Neural cell (in vitro differentiated cells): ENCODE results near the gene ZNF71.

ENCODE experiments used
- CTCF ChIP-seq: fragments of 450-650 bp; IDR thresholded peaks from 2 replicates; pipeline ENCODE4 v1.5.1; 2014; ENCODE audit warnings: antibody characterized with exemption, mild to moderate bottlenecking, moderate library complexity; ENCODE audit not compliant: poor library complexity, severe bottlenecking
- EP300 ChIP-seq: fragments of 450-650 bp; conservative IDR thresholded peaks from 2 replicates; pipeline ENCODE4 v1.6.1; 2014; ENCODE audit warnings: antibody characterized with exemption, mild to moderate bottlenecking, moderate library complexity; ENCODE audit not compliant: poor library complexity, severe bottlenecking
- EZH2 ChIP-seq: fragments of 200-600, 300-800 bp; shearing (Covaris generic), sonication (generic); IDR thresholded peaks from 2 replicates; pipeline ENCODE4 v1.6.1; 2014; ENCODE audit warnings: antibody characterized with exemption, low read length, borderline replicate concordance, mild to moderate bottlenecking; ENCODE audit not compliant: insufficient read depth, poor library complexity, severe bottlenecking
- RAD21 ChIP-seq: fragments of 450-650 bp; conservative IDR thresholded peaks from 2 replicates; pipeline ENCODE4 v1.6.1; 2014; ENCODE audit warnings: antibody characterized with exemption, mild to moderate bottlenecking, moderate library complexity
- TAF1 ChIP-seq: IDR thresholded peaks from 2 replicates; pipeline ENCODE4 v1.6.1; 2012; ENCODE audit warnings: low read depth
- TF ChIP-seq, protein P1 (sequence below): IDR thresholded peaks from 2 replicates; pipeline ENCODE4 v1.6.1; 2012; ENCODE audit warnings: borderline replicate concordance

GRCh38 chr19:56623006-56623405, 27.9 kb downstream of the ZNF71 start:
- TF ChIP-seq EZH2 (no peak), EP300 (no peak), CTCF (no peak), TAF1 (no peak), RAD21 (no peak)
- TF ChIP-seq, protein P1, sequence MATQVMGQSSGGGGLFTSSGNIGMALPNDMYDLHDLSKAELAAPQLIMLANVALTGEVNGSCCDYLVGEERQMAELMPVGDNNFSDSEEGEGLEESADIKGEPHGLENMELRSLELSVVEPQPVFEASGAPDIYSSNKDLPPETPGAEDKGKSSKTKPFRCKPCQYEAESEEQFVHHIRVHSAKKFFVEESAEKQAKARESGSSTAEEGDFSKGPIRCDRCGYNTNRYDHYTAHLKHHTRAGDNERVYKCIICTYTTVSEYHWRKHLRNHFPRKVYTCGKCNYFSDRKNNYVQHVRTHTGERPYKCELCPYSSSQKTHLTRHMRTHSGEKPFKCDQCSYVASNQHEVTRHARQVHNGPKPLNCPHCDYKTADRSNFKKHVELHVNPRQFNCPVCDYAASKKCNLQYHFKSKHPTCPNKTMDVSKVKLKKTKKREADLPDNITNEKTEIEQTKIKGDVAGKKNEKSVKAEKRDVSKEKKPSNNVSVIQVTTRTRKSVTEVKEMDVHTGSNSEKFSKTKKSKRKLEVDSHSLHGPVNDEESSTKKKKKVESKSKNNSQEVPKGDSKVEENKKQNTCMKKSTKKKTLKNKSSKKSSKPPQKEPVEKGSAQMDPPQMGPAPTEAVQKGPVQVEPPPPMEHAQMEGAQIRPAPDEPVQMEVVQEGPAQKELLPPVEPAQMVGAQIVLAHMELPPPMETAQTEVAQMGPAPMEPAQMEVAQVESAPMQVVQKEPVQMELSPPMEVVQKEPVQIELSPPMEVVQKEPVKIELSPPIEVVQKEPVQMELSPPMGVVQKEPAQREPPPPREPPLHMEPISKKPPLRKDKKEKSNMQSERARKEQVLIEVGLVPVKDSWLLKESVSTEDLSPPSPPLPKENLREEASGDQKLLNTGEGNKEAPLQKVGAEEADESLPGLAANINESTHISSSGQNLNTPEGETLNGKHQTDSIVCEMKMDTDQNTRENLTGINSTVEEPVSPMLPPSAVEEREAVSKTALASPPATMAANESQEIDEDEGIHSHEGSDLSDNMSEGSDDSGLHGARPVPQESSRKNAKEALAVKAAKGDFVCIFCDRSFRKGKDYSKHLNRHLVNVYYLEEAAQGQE = no peak
